ENCODE data around the gene HSBP1L1. TPM values are rescaled to one million over a fixed set of nuclear protein-coding genes. Genes with fewer than 3 reads are reported as not detected.
"Not testable (repeated sequence)": the region's sequence is repeated elsewhere in the genome, so short reads cannot be mapped to it uniquely, and the experiment has no call there.

The HSBP1L1 gene
- total and polyA plus RNA-seq, 3 donors from 2014 or later = 5.0 to 6.6 (median 6.0) TPM

GRCh38 chr18:80006724-80007123 is 42.3 kb downstream of the HSBP1L1 start:
- H3K9me3 ChIP-seq = no peaks in the 10 kb centered on the region
- TF ChIP-seq POLR2A (IDR thresholded peaks at IDR 0.05) = no peak
- no peak for TF ChIP-seq CTCF (IDR thresholded peaks at IDR 0.05)
- 72 to 74% methylated on average over 7 of the region's 7 CpGs for WGBS, 2 donors
- no peak overlapping the region for H3K4me3 ChIP-seq
- H3K36me3 ChIP-seq (ENCODE audit: low read depth, missing control alignments) = no peaks in the 10 kb centered on the region
- H3K4me1 ChIP-seq = no peaks in the 10 kb centered on the region
- no peaks in the 10 kb centered on the region for H3K27me3 ChIP-seq
- intact Hi-C loops (cut with DNase I; ENCODE audit: low total_unique reads) = no loop called here
- DNase-seq = no peak
- H3K27ac ChIP-seq = no peak overlapping the region

- no peaks in the 10 kb centered on the region for H3K36me3 ChIP-seq (ENCODE audit: low read depth, missing control alignments)
- no peak overlapping the region for H3K4me3 ChIP-seq
- peak overlapping the region; percentile 50 to 61 for H3K27ac ChIP-seq
- WGBS, 2 donors = 61 to 75% methylated on average over 16 of the region's 16 CpGs
- H3K9me3 ChIP-seq = no peaks in the 10 kb centered on the region
- no peaks in the 10 kb centered on the region for H3K27me3 ChIP-seq
- no peak for TF ChIP-seq CTCF (IDR thresholded peaks at IDR 0.05)
- no peaks in the 10 kb centered on the region for H3K4me1 ChIP-seq
- intact Hi-C loops (cut with DNase I; ENCODE audit: low total_unique reads) = no loop called here
- peak; percentile 84 for DNase-seq
Observed at GRCh38 chr18:80009661-80010550, 45.5 kb downstream of the HSBP1L1 start.

DNA sequence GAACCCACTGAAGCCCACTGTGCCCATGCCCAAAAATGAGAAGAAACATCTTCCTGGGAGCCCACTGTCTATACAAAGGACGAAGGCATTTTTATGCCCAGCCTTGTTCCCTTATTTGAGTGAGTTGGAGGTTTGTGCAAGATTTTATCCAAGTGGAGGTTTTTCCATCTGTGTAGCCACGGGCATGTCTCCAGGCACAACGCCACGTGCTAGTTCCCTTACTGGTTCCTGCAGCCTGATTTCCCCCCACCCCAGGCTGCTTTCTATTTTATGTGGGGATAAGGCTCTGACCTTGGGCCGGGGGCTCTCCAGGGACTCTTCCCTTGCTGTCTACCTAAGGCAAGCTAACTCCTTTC is 46.1 kb downstream of the HSBP1L1 start:
- intact Hi-C loops (cut with DNase I; ENCODE audit: low total_unique reads) = no loop called here
- 65 to 77% methylated on average over 5 of the region's 5 CpGs for WGBS, 2 donors
- TF ChIP-seq CTCF (IDR thresholded peaks at IDR 0.05) = no peak
- DNase-seq = no peak
- H3K4me1 ChIP-seq = no peaks in the 10 kb centered on the region
- H3K36me3 ChIP-seq (ENCODE audit: low read depth, missing control alignments) = no peaks in the 10 kb centered on the region
- no peak overlapping the region for H3K4me3 ChIP-seq
- H3K27me3 ChIP-seq = no peaks in the 10 kb centered on the region
- H3K27ac ChIP-seq = peak overlapping the region; percentile 50 to 61
- H3K9me3 ChIP-seq = no peaks in the 10 kb centered on the region

- H3K36me3 ChIP-seq (ENCODE audit: low read depth, missing control alignments); intact Hi-C loops (cut with DNase I; ENCODE audit: low total_unique reads); H3K27ac ChIP-seq; H3K4me1 ChIP-seq; H3K9me3 ChIP-seq; H3K4me3 ChIP-seq; H3K27me3 ChIP-seq; DNase-seq: not testable (repeated sequence)
- WGBS, 2 donors = 82% methylated on average over 14 of the region's 14 CpGs
Observed at GRCh38 chr18:80011496-80012137, 47.2 kb downstream of the HSBP1L1 start.

DNA sequence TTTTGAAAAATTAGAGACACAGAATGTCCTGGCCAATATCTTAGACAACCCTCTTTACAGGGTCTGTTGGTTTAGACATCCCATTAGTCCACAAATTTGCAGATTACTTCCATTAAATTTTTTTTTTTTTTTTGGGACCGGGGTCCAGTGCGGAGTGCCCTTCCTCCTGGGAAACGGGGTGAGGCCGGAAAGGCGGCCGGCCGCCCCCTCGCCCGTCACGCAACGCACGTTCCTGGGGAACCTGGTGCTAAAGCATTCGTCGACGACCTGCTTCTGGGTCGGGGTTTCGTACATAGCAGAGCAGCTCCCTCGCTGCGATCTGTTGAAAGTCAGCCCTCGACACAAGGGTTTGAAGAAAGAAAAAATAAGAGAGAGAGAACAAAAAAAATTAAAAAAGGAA is 48.3 kb downstream of the HSBP1L1 start:
- WGBS, 2 donors = 65 to 74% methylated on average over 20 of the region's 20 CpGs
- intact Hi-C loops (cut with DNase I; ENCODE audit: low total_unique reads) = no loop called here
- Histone ChIP-seq H3K27me3 (no peaks in the 10 kb centered on the region), H3K4me1 (no peaks in the 10 kb centered on the region), H3K27ac (no peak overlapping the region), H3K9me3 (no peaks in the 10 kb centered on the region), H3K4me3 (no peak overlapping the region), H3K36me3 (ENCODE audit: low read depth, missing control alignments) (no peaks in the 10 kb centered on the region)
- TF ChIP-seq POLR2A (IDR thresholded peaks at IDR 0.05) (no peak), CTCF (IDR thresholded peaks at IDR 0.05) (no peak)
- DNase-seq = no peak

Other genes with a start within 250 kb of the HSBP1L1 start
- 1 to 10 TPM; 7.2 to 7.6 TPM for gene KCNG2, start 166.7 kb upstream of the HSBP1L1 start, total RNA-seq
- gene KCNG2, start 166.7 kb upstream of the HSBP1L1 start, polyA plus RNA-seq (ENCODE audit: insufficient read depth, low read depth, low replicate concordance) = 0.50 TPM
- gene SLC66A2, start 13.0 kb upstream of the HSBP1L1 start, total RNA-seq = 100 to 1,000 TPM in 1 of 2 donors, 10 to 100 TPM in 1; 87.0 to 143 TPM
- 72.5 TPM for gene SLC66A2, start 13.0 kb upstream of the HSBP1L1 start, polyA plus RNA-seq (ENCODE audit: insufficient read depth, low read depth, low replicate concordance)
- gene TXNL4A, start 23.9 kb downstream of the HSBP1L1 start, total RNA-seq = 10 to 100 TPM; 37.4 to 47.0 TPM
- 158 TPM for gene TXNL4A, start 23.9 kb downstream of the HSBP1L1 start, polyA plus RNA-seq (ENCODE audit: insufficient read depth, low read depth, low replicate concordance)
- 10 to 100 TPM; 57.0 to 57.6 TPM for gene RBFA, start 69.8 kb downstream of the HSBP1L1 start, total RNA-seq
- gene RBFA, start 69.8 kb downstream of the HSBP1L1 start, polyA plus RNA-seq (ENCODE audit: insufficient read depth, low read depth, low replicate concordance) = 25.9 TPM
- gene ADNP2, start 144.6 kb downstream of the HSBP1L1 start, total RNA-seq = 10 to 100 TPM; 56.8 to 57.7 TPM
- gene ADNP2, start 144.6 kb downstream of the HSBP1L1 start, polyA plus RNA-seq (ENCODE audit: insufficient read depth, low read depth, low replicate concordance) = 50.0 TPM